DMS79 (cell line): ENCODE measurements around the gene TMC1.

Experiments used
- DNase-seq: peaks from one replicate; lab custom pipeline; 2025; lab: John Stamatoyannopoulos, UW

TMC1 gene

DNA sequence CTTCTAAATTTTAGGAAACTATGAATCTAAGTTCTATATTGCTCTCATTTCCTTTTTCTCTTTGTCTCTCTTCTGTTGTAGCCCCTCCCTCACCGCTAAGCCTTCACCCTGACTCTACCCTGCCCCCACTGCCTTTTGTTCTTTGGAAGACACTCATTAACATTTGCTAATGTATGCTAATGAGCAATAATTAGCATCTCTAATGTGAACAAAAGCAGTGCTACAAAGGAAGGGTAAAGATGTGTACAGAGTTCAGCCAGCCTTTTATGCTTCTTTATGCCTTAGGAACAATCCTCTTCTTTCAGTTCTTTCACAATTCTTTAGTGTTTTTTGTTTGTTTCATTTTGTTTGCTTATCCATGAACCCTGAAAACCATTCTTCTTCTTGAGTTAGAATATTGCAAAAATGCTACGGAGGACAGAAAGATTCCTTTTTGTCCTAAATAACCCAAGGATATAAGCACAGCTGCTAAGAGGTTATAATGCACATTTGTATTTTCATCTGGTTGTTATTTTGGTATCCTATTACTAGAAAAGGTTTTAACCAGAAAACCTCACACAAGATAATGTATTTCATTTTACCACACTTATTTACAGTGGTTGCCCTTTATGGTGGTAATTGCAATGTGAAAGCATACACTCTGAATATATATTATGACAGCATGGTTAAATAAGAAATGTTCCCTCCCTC, 159.3 kb downstream of the TMC1 start:
- DNase-seq = no peak

GRCh38 chr9:72681283-72681630, 159.8 kb downstream of the TMC1 start:
- peak; percentile 35 for DNase-seq

DNA sequence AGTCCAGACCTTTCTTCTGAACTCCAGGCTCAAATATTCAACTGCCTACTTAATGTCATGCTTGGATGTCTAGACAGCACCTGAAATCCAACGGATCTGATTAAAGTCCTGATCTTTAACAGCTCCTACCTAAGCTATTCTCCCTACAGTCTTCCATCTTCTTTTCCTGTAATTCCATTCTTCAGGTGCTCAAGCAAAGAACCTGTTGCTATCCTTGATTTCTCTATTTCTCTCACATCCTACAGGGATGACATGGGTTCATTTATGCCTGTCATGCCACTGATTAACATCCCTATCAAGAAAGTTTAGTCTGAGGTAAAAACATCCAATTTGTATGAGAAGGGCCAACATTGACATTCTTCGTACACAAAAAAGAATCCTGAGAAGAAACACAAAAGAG, 163.2 kb downstream of the TMC1 start:
- no peak for DNase-seq

- DNase-seq = no peak
These were observed 164.5 kb downstream of the TMC1 start for GRCh38 chr9:72685911-72686310.

GRCh38 chr9:72687331-72687730, 165.9 kb downstream of the TMC1 start:
- no peak for DNase-seq

DNA sequence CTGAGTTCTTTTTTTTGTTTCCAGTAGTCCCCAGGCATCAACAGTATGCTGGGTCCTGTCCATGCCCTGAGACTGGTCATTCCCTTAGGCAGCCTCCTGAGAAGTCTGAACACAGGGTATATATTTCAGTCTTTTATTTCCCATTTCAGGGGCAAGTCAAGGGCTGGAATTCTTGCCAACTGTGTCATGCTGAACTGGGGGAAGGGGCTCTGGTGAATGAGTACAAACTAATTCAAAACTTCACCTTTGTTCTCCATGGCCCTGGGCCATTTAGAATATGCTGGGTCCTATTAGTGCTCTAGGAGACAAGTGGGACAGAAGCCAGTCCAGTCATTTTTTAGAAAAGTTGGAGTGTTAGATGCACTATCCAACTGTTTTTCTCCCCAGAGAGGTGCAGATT, 170.3 kb downstream of the TMC1 start:
- DNase-seq = no peak

- no peak for DNase-seq
These were observed 174.0 kb downstream of the TMC1 start for GRCh38 chr9:72695365-72695764.

DNA sequence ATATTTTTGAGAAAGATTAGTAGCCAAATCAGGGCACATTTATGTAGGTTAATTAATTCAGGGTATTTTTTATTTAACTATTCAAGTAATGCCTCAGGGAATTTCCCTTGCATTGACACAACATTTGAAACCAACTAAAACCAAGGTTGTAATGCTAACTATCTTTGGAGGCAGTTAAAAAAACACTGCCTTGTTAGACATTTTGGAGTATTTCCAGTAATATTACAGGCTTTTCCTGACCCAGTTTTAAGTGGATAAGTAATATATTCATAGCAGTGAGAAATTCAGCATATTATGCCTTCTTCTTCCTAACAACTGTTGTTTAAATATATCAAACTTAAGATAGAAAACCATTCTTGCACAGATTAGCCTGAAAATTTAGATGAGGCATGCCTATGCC, 175.1 kb downstream of the TMC1 start:
- DNase-seq = no peak

GRCh38 chr9:72701510-72701909, 180.1 kb downstream of the TMC1 start:
- DNase-seq = no peak

GRCh38 chr9:72703574-72703973, 182.2 kb downstream of the TMC1 start:
- no peak for DNase-seq

- DNase-seq = no peak
These were observed 183.4 kb downstream of the TMC1 start for GRCh38 chr9:72704688-72705375.

- DNase-seq = no peak
These were observed 197.1 kb downstream of the TMC1 start for GRCh38 chr9:72718503-72718902.

GRCh38 chr9:72721067-72721466, 199.7 kb downstream of the TMC1 start:
- DNase-seq = no peak

- no peak for DNase-seq
These were observed 205.5 kb downstream of the TMC1 start for GRCh38 chr9:72726947-72727346.

DNA sequence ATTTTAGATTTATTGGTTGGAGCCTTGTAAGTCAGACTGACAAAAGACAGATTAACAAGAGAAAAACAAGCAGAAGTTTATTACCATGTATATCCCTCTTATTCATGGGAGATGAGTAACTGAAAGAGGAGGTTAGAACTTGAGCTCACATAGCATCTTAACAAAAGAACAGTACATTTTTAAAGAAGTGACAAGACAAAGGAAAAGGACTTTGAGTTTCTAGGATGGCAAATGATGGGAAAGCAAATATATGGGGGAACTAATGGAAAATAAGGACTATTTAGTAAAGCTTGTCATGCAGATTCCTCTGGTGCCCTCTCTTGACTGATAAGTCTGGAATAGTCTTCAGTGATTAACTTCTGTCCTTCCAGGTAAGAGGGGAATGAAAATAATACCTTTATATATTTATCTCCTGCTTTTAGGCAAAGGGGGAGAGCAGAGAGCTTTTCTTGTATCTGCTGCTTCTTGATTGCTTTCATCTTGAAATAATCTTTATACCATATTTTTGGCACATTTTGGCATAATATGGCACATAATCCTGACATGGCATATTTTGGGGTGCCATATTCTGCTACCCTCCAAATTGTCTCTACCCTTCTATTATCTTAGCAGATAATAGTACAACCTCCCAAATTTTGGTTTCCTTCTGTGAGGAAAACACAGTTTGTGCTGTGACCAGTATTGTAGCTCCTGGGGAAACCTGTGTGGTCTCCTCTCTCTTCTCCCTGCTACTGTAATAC, 206.8 kb downstream of the TMC1 start:
- DNase-seq = no peak

GRCh38 chr9:72733895-72734294, 212.5 kb downstream of the TMC1 start:
- DNase-seq = no peak

DNA sequence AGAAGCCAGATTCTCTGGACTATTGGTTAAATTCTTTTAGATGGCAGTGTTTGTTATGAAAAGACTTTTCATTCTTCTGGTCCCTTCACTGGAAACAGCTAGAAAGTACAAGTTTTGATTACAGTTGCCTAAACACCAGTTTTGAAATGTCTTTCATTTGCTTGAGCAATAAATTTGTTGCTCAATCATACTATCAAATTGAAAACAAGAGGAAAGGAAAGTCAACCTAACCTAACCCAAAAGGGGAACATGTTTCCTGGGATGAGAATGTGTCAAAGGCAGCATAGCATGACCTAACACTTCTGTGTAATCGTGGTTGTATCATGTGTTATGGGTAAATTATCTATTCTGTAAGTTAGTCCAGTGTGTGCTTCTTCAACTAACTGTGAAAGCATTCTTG, 213.2 kb downstream of the TMC1 start:
- no peak for DNase-seq

DNA sequence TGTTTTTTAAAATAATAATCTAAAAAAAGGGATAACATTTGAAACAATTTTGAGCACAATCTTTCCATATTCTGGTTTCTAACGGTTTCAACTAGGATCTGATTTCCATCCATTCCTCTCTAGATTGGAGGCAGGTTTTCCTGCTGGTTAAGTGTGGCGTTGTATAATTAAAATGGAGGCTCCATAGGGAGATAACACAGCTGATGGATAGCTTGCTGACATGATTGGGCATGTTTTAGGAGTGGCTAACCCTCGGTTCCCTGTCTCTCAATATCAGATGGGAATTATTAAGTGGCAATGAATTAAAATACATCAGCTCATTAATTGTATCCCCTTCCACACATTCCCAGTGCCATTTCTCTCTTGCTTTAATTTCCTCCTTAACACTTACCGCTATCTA, 222.4 kb downstream of the TMC1 start:
- no peak for DNase-seq

GRCh38 chr9:72749276-72749675, 227.9 kb downstream of the TMC1 start:
- DNase-seq = no peak

GRCh38 chr9:72751541-72751940, 230.1 kb downstream of the TMC1 start:
- no peak for DNase-seq

GRCh38 chr9:72753266-72753893, 232.0 kb downstream of the TMC1 start:
- no peak for DNase-seq

- DNase-seq = no peak
These were observed 234.4 kb downstream of the TMC1 start for GRCh38 chr9:72755836-72756235.

DNA sequence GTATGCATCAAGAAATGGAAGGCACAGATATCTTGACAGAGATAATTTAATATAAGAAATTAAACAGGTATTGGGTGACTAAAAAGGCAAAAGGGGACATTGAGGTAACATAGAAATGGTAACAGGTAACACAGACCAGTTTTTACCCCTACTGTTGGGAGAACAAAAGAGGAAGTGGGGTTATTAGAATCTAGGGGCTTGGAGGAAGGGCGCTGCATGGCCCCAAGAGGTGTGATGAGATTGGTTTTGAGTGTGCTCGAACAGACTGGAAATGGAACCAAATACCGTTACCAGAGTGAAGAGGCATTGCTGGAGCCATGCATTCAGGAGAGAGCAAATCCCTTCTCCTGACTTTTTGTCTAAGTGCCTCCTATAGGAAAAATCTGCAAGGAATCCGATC, 237.5 kb downstream of the TMC1 start:
- no peak for DNase-seq
